GM12873 (cell line): ENCODE measurements around the gene RASA1.

Experiments
- TF ChIP-seq, protein P1 (sequence below): IDR thresholded peaks from 2 replicates; pipeline ENCODE4 v1.5.1; 2012; ENCODE audit warnings: low read depth, mild to moderate bottlenecking, moderate library complexity, low read length, control low read depth; ENCODE audit not compliant: insufficient read depth; ENCODE audit errors: missing control alignments

Gene RASA1

DNA sequence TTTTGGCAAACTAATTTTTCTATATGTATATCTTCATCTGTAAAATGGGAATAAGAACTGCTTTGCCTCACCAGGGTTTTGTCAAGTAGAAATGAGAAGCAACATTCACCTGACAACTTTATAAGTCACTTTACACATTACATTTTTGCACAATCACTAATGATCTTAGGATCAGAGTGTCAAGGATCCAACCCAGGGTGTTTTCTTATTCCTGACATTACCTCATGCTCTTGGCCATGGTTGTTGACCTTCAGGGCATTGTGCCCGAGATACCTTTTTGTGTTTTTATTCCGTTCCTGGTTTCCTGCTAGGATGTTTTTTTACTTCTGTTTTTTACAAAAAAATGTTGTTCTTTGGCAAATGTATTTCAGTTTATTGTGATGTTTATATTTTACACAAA, 22.2 kb upstream of the RASA1 start:
- TF ChIP-seq, protein P1, sequence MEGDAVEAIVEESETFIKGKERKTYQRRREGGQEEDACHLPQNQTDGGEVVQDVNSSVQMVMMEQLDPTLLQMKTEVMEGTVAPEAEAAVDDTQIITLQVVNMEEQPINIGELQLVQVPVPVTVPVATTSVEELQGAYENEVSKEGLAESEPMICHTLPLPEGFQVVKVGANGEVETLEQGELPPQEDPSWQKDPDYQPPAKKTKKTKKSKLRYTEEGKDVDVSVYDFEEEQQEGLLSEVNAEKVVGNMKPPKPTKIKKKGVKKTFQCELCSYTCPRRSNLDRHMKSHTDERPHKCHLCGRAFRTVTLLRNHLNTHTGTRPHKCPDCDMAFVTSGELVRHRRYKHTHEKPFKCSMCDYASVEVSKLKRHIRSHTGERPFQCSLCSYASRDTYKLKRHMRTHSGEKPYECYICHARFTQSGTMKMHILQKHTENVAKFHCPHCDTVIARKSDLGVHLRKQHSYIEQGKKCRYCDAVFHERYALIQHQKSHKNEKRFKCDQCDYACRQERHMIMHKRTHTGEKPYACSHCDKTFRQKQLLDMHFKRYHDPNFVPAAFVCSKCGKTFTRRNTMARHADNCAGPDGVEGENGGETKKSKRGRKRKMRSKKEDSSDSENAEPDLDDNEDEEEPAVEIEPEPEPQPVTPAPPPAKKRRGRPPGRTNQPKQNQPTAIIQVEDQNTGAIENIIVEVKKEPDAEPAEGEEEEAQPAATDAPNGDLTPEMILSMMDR, result no peak

DNA sequence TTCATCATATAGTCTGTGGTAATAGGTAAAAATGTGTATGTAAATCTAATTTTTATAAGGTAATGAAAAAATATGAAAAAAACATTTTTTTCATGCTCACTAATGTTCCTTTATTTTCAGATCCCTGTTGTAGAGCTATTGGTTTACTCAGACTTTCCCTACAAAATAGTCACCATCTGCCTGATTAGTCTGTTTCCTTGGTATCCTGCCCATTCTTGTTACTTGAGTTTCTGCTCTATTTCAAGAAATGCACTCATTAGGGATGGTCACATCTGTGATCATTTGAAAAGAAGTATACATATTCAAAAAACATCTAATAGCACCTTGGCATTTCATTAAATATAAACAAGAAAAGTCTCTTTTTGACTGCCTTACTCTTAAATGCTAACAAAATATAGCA, 21.6 kb upstream of the RASA1 start:
- TF ChIP-seq, protein P1, result no peak

DNA sequence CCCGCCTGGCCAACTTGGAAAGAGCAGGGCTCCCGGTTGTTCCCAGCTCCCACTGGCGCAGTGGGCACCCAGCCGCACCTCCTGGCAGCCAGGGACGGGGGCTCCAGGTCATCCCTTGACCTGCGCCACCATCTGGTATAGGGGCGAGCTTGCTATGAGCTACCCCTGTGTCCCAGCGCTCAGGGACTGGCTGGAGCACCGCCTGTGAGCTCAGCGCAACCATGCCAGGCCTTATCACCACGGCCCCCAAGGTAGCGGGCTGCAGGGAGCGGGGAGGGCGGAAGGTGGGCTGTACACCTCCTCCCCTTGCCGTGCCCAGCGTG, 15.4 kb upstream of the RASA1 start:
- TF ChIP-seq, protein P1, result no peak

DNA sequence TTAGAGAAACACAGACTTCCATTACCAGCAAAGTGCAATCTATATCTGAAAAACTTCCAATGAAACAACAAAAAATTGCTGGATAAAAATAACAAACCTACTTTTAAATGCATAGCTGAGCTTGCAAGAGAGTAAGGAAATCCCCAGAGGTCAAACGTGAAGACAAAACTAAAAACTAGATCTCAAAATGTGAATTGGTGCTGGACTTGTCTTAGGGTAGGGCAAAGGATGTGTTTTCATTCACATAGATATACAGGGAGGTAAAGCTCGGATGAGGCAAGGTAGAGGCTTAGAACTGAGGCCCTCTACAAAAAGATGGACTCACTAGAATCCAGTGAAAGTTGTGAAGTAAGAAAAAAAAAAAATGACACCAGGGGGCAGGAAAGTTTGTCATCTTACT, 13.6 kb upstream of the RASA1 start:
- TF ChIP-seq, protein P1, result no peak

DNA sequence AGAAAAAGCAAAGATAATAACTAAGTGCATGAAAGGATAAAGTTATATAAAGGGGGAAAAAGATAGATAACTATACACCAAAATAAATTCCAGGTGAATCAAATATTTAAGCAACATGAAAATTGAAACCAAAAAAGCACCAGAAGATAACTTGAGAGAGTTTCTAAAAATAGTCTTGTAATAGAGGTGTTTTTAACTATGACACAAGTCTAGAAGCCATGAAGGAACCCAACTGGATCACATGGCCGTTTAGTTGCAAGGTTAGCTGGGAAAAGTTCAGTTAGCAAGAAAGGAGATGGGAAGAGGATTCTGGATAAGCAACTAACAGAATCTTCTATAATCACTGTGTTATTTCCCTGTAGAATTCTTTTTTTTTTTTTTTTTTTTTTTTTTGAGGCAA, 9.2 kb upstream of the RASA1 start:
- TF ChIP-seq, protein P1, result no peak

DNA sequence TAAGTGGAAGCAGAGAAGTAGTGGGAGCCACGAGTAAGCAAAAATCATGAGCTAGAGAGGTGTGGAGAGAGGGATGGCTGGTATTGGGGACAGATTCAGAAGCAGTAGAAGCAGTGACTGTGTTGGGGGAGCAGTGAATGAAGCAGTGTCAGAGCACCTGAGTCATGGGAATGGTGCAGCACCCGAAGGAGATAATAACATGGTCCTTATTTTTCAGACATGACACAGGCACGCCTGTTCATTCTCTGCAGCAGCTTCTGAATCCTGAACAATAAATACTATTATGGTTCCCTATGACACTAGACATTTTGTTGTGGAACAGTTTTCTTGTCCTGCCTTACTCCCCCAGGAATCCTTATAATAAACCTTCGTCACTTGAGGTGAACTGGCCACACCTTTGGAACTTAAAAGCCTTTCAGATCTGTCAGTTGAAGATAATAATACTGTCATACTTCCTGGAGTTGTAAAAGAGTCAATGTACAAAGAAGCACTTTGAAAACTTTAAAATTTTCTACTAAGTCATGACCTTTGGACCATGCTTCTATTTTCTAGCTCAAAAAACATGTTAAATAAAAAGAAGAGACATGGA, 7.0 kb upstream of the RASA1 start:
- TF ChIP-seq, protein P1, result no peak

DNA sequence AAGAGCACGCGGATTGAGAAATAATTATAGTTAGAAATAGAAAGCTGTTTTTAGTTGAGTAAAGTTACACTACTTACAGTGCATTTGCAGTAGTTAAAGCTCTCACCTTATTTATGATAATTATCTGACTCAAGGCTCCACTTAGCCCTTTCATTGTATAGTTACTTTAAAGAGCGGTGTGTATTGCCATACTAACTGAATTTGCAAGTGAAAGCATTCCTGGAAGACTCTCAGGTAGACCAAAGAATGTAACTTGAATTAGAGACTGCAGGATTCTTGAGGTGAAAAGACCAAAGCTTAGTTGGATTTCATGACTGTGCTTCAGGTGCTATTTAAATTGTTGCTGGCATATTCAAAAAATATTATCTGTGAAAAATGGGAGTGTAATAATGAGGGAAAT, 4.2 kb upstream of the RASA1 start:
- TF ChIP-seq, protein P1, result no peak
